D721Med (cell line): ENCODE measurements around the gene UCN3.
"Not testable (repeated sequence)": the region's sequence is repeated elsewhere in the genome, so short reads cannot be mapped to it uniquely, and the experiment has no call there.

Experiments used
- DNase-seq: peaks from one replicate; pipeline ENCODE4 v3.0.0; 2011; ENCODE audit warnings: low spot score; ENCODE audit not compliant: insufficient read length
- FAIRE-seq: peaks from 2 replicates; lab custom pipeline; 2011; peaks lifted over from hg19 to GRCh38; lab: Jason Lieb, UNC
- TF ChIP-seq, protein P1 (sequence below): IDR thresholded peaks from 2 replicates; pipeline ENCODE4 v1.5.1; 2012; ENCODE audit warnings: mild to moderate bottlenecking, control low read depth; ENCODE audit not compliant: insufficient read depth; ENCODE audit errors: missing control alignments

The UCN3 gene

GRCh38 chr10:5376450-5376849 lies 11.7 kb downstream of the UCN3 start:
- DNase-seq (no peak), FAIRE-seq (no peak)
- TF ChIP-seq, protein P1, sequence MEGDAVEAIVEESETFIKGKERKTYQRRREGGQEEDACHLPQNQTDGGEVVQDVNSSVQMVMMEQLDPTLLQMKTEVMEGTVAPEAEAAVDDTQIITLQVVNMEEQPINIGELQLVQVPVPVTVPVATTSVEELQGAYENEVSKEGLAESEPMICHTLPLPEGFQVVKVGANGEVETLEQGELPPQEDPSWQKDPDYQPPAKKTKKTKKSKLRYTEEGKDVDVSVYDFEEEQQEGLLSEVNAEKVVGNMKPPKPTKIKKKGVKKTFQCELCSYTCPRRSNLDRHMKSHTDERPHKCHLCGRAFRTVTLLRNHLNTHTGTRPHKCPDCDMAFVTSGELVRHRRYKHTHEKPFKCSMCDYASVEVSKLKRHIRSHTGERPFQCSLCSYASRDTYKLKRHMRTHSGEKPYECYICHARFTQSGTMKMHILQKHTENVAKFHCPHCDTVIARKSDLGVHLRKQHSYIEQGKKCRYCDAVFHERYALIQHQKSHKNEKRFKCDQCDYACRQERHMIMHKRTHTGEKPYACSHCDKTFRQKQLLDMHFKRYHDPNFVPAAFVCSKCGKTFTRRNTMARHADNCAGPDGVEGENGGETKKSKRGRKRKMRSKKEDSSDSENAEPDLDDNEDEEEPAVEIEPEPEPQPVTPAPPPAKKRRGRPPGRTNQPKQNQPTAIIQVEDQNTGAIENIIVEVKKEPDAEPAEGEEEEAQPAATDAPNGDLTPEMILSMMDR: no peak

DNA sequence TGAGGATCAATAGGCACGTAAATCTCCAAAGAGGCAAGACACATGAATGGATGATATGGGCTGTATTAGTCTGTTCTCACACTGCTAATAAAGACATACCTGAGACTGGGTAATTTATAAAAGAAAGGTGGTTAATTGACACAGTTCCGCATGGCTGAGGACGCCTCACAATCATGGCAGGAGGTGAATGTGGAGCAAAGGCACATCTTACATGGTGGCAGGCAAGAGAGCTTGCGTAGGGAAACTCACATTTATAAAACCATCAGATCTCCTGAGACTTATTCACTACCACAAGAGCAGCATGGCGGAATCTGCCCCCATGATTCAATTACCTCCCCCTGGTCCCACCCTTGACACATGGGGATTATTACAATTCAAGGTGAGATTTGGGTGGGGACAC lies 14.4 kb downstream of the UCN3 start:
- not testable (repeated sequence) for FAIRE-seq, DNase-seq

GRCh38 chr10:5380395-5380794 lies 15.6 kb downstream of the UCN3 start:
- not testable (repeated sequence) for FAIRE-seq, DNase-seq

DNA sequence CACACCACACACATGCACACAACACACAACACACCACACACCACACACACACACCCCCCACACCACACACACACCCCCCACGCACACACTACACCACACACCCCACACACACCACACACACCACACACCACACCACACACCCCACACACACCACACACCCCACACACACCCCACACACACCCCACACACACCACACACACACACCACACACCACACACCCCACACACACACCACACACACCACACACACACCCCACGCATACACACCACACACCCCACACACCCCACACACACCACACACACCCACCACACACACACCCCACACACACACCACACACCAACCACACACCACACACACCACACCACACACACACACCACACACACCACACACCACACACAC lies 16.4 kb downstream of the UCN3 start:
- no peak for FAIRE-seq
- DNase-seq: no peak
- TF ChIP-seq, protein P1: no peak

- FAIRE-seq: no peak
- TF ChIP-seq, protein P1: no peak
- DNase-seq: no peak
Measured at GRCh38 chr10:5385224-5385623, 20.5 kb downstream of the UCN3 start.

DNA sequence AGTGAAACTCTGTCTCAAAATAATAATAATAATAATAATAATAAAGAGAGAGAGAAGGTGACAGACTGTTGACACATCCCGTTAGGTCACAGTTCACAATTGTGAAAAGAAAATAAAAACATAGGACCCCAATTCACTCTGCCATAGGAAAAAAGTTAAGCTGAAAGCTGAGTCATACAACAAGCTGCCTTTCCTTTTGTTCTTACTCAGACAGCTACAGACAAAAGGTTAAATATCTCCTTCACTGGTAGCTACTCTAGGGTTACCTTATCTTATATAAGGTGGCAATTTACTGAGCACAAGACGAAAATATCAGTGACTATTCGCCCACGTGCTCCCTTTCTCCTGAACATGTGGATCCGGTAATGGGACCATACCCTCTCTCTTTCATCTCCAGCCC lies 22.4 kb downstream of the UCN3 start:
- TF ChIP-seq, protein P1: no peak
- DNase-seq: no peak

GRCh38 chr10:5390607-5391205 lies 25.9 kb downstream of the UCN3 start:
- TF ChIP-seq, protein P1: no peak
- FAIRE-seq: no peak
- no peak for DNase-seq

More for the DNA sequence above, 22.4 kb downstream of the UCN3 start:
- FAIRE-seq: no peak

DNA sequence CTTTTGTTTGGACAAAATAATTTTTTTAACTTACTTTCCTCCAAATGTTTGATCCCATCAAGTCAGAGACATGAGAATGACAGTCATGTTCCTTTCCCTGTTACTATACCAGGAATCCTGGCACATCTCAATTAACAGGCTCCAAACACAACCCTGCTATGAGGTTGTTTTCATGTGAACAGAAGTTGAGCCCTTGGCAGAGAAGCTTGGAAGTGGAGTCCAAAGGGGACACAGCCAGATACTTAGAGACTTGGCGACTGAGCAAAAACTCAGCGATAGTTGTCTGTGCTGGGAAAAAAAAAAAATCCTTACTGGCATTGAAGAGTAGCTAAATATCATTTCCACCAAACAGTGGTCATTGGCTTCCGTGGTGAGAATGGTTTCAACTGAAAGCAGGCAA lies 27.0 kb downstream of the UCN3 start:
- FAIRE-seq: no peak
- TF ChIP-seq, protein P1: no peak
- DNase-seq: no peak
